Measurements from ENCODE around the gene NEK6. TPM values are rescaled to one million over a fixed set of nuclear protein-coding genes. Genes with fewer than 3 reads are reported as not detected.

Gene NEK6
- total and polyA plus RNA-seq, 4 donors, result 19.0 to 86.2 (median 53.1) TPM

DNA sequence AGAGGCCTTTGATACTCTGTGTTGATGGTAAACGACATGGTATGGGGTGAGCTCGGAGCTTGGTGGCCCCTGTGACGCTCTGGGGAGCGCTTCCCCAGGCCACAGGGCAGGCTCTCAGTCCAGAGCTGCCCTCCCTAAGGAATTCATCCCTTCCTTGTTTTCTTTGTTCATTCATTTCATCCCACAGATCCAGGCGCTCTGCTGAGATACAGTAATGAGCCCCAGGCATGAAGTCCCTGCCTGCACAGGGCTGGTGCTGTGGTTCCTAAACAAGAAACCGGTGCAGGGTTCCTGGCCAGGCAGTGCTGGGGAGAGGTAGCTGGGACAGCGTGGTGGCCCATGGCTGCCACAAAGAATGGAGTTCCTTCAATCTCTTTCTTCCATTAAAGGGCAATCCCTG, 14.4 kb downstream of the NEK6 start:
- Histone ChIP-seq H3K4me1 (ENCODE audit: control insufficient read depth in 5 of 5, insufficient read depth in 5 of 5, low read length in 5 of 5) (peaks cover 0 to 37% (median 13%) of the 10 kb centered on the region in 5 donors), H3K27me3 (ENCODE audit: control insufficient read depth in 3 of 3, insufficient read depth in 3 of 3, low read length in 2 of 3) (no peaks in the 10 kb centered on the region), H3K27ac (ENCODE audit: low read depth in 1 of 2, low read length in 1 of 2) (no peak overlapping the region), H3K4me3 (no peak overlapping the region), H3K9ac (ENCODE audit: insufficient read depth in 1 of 2, low read length in 2 of 2) (no peak overlapping the region), H3K9me3 (ENCODE audit: control insufficient read depth in 4 of 4, insufficient read depth in 3 of 4, low read length in 3 of 4) (no peaks in the 10 kb centered on the region), H3K36me3 (ENCODE audit: control insufficient read depth in 4 of 4, insufficient read depth in 4 of 4, low read length in 4 of 4) (peaks cover 0 to 8% (median 0%) of the 10 kb centered on the region in 4 donors)
- TF ChIP-seq, protein P1, sequence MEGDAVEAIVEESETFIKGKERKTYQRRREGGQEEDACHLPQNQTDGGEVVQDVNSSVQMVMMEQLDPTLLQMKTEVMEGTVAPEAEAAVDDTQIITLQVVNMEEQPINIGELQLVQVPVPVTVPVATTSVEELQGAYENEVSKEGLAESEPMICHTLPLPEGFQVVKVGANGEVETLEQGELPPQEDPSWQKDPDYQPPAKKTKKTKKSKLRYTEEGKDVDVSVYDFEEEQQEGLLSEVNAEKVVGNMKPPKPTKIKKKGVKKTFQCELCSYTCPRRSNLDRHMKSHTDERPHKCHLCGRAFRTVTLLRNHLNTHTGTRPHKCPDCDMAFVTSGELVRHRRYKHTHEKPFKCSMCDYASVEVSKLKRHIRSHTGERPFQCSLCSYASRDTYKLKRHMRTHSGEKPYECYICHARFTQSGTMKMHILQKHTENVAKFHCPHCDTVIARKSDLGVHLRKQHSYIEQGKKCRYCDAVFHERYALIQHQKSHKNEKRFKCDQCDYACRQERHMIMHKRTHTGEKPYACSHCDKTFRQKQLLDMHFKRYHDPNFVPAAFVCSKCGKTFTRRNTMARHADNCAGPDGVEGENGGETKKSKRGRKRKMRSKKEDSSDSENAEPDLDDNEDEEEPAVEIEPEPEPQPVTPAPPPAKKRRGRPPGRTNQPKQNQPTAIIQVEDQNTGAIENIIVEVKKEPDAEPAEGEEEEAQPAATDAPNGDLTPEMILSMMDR (IDR thresholded peaks at IDR 0.05; ENCODE audit: control extremely low read depth, extremely low read depth), result no peak
- DNase-seq (no peak), ATAC-seq (ENCODE audit: insufficient read depth, low FRiP score) (no peak)
- 93 to 97% methylated on average over 7 of the region's 7 CpGs for WGBS, 2 donors

DNA sequence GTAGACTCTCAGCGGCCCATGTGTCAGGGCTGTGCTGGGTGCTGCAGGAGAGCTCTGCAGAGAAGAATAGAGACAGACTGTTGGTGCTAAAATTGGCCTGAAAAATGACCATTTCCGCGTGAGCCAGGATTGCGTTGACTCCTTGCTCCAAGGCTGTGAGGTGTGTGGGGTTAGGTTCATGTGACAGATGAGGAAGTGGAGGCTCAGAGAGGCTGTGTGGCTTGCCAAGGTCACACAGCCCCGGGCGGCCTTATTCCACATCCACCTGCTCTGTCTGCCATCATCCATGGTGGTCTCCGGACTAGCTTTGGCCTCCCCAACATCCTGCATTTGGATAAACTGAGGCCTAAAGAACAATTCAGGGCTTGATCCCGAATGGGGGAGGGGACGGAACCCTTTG, 15.2 kb downstream of the NEK6 start:
- DNase-seq, result no peak
- TF ChIP-seq, protein P1 (IDR thresholded peaks at IDR 0.05; ENCODE audit: control extremely low read depth, extremely low read depth), result no peak
- 84 to 87% methylated on average over 9 of the region's 9 CpGs for WGBS, 2 donors
- no peaks in the 10 kb centered on the region for H3K9me3 ChIP-seq (ENCODE audit: control insufficient read depth in 4 of 4, insufficient read depth in 3 of 4, low read length in 3 of 4)
- H3K9ac ChIP-seq (ENCODE audit: insufficient read depth in 1 of 2, low read length in 2 of 2), result no peak overlapping the region
- no peaks in the 10 kb centered on the region for H3K27me3 ChIP-seq (ENCODE audit: control insufficient read depth in 3 of 3, insufficient read depth in 3 of 3, low read length in 2 of 3)
- H3K27ac ChIP-seq (ENCODE audit: low read depth in 1 of 2, low read length in 1 of 2), result no peak overlapping the region
- peaks cover 0 to 8% (median 0%) of the 10 kb centered on the region in 4 donors for H3K36me3 ChIP-seq (ENCODE audit: control insufficient read depth in 4 of 4, insufficient read depth in 4 of 4, low read length in 4 of 4)
- peaks cover 0 to 31% (median 11%) of the 10 kb centered on the region in 5 donors for H3K4me1 ChIP-seq (ENCODE audit: control insufficient read depth in 5 of 5, insufficient read depth in 5 of 5, low read length in 5 of 5)
- ATAC-seq (ENCODE audit: insufficient read depth, low FRiP score), result no peak
- no peak overlapping the region for H3K4me3 ChIP-seq

DNA sequence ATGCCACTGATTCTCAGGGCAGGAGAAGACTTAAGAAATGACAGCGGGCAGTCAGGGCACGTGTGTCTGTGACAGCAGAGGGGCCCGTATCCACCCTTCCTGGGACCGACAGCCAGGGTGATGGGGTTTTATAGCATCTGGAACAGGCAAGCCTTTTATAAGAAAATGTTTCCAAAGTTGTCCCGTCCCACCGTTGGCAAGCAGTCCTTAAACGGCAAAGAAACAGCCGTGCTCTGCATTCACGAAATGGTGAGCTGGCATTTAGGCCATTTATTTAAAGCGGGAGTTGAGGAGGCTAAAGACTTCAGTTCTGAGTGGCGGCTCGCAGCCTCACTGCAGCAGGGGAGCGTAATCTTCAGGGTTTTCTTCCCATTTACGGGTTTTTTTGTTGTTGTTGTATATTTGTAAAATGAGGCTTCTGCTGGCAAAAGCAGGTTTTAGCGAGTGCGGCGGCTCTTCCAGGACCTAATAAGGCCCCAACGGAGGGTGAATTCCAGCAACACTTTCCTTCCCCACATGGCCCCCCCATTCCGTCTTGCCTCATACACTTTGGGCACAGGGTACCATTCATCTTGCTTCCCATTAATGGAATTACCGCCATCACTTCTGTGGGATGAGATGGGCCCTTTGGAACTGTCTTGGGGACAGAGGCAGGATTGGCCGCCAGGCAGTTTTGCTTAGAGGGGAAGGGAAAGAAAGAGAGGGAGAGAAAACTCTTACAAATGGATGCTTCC, 15.8 kb downstream of the NEK6 start:
- H3K27ac ChIP-seq (ENCODE audit: low read depth in 1 of 2, low read length in 1 of 2), result no peak overlapping the region
- H3K27me3 ChIP-seq (ENCODE audit: control insufficient read depth in 3 of 3, insufficient read depth in 3 of 3, low read length in 2 of 3), result no peaks in the 10 kb centered on the region
- DNase-seq (peak in 2 of 3 donors; percentile 50 to 55), ATAC-seq (ENCODE audit: insufficient read depth, low FRiP score) (no peak)
- TF ChIP-seq, protein P1 (IDR thresholded peaks at IDR 0.05; ENCODE audit: control extremely low read depth, extremely low read depth), result no peak
- 86 to 88% methylated on average over 21 of the region's 21 CpGs for WGBS, 2 donors
- H3K9me3 ChIP-seq (ENCODE audit: control insufficient read depth in 4 of 4, insufficient read depth in 3 of 4, low read length in 3 of 4), result no peaks in the 10 kb centered on the region
- peaks cover 0 to 33% (median 8%) of the 10 kb centered on the region in 5 donors for H3K4me1 ChIP-seq (ENCODE audit: control insufficient read depth in 5 of 5, insufficient read depth in 5 of 5, low read length in 5 of 5)
- no peak overlapping the region for H3K9ac ChIP-seq (ENCODE audit: insufficient read depth in 1 of 2, low read length in 2 of 2)
- no peak overlapping the region for H3K4me3 ChIP-seq
- peaks cover 0 to 8% (median 0%) of the 10 kb centered on the region in 4 donors for H3K36me3 ChIP-seq (ENCODE audit: control insufficient read depth in 4 of 4, insufficient read depth in 4 of 4, low read length in 4 of 4)
